NK-92 (cell line): ENCODE data around the gene CCDC121.
"Not testable (repeated sequence)": the region's sequence is repeated elsewhere in the genome, so short reads cannot be mapped to it uniquely, and the experiment has no call there.

ENCODE experiments used
- DNase-seq: peaks from one replicate; lab custom pipeline; 2025; ENCODE audit not compliant: unreplicated experiment; lab: John Stamatoyannopoulos, UW

Gene CCDC121

GRCh38 chr2:27636766-27637165 lies 8.0 kb upstream of the CCDC121 start:
- no peak for DNase-seq

DNA sequence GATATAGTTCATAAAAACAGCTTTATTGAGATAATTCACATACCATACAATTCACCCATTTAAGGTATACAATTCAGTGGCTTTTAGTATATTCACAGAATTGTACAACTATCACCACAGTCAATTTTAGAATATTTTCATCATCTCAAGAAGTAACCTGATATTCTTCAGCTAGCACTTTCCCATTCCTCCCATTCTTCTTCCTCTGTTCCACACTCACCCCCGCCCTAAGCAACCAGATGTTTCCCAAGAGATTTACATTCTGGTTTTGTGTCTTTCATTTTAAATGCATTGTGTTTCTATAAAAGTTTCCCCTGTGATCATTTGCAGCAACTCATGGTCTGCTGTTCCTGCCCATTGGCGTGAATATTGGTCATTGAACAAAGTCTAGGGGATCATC lies 5.5 kb upstream of the CCDC121 start:
- no peak for DNase-seq

- not testable (repeated sequence) for DNase-seq
Measured at GRCh38 chr2:27630257-27630656, 1.4 kb upstream of the CCDC121 start.

- DNase-seq = no peak
Measured at GRCh38 chr2:27627963-27628766, 647 bp downstream of the CCDC121 start.

- not testable (repeated sequence) for DNase-seq
Measured at GRCh38 chr2:27626921-27627320, 1.9 kb downstream of the CCDC121 start.

DNA sequence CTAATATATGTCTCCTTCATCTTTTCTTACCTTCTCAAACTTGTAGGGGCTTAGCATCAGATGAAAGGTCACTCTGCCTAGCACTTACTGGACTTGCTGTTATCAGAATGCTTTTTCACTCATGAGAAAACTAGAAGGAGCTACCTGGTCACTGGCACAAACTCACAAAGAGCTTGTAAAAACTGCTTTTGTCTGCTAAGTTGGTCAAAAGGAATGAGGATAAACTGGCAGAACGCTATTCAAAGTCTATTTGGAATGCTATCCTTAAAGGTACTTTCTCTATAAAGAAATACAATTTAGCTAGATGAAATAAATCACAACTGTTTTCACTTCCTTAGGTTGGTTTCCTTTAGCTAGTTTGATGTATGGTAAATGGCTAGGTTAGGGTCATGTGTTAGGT lies 2.5 kb downstream of the CCDC121 start:
- not testable (repeated sequence) for DNase-seq

GRCh38 chr2:27624943-27625342 lies 3.9 kb downstream of the CCDC121 start:
- DNase-seq = no peak

- no peak for DNase-seq
Measured at GRCh38 chr2:27622921-27623384, 5.9 kb downstream of the CCDC121 start.

DNA sequence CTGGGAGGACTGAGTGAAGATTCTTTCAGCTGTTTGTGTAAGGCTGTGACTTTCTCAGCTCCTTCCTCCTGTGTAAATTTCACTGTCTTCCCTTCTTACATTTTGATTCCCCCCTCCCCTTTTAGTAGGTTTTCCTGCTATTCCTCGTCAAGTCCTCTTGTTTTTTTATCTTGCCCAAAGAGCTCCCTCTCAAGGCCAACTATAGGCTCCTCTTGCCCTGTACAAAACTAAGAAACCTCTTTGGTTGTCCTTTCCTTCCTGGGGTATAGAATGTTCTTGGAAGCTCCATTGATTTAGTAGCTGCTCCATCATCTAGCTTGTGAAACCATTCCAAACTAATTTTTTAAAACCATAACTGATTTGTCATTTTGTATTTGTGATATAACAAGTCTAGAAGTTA lies 7.3 kb downstream of the CCDC121 start:
- no peak for DNase-seq

- DNase-seq = no peak
Measured at GRCh38 chr2:27615316-27615715, 13.5 kb downstream of the CCDC121 start.

DNA sequence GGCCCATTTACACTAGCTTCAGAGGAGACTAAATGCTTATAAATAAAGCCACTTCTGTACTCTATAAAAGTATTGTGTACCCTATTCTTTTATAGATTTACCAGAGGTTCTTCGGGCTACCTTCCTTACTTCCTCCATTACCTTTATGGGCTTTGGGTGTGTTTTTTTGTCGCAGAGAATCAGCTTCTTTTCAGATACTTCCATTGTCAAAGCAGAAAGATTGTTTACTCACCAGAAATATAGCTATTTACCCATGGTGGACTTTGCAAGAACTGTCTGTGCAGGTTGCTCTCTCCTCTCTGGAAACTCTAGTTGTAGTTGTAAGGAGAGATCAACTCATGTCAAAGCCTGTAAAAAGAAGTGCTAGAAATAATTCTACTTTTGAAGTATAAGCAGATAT lies 14.8 kb downstream of the CCDC121 start:
- DNase-seq = no peak

DNA sequence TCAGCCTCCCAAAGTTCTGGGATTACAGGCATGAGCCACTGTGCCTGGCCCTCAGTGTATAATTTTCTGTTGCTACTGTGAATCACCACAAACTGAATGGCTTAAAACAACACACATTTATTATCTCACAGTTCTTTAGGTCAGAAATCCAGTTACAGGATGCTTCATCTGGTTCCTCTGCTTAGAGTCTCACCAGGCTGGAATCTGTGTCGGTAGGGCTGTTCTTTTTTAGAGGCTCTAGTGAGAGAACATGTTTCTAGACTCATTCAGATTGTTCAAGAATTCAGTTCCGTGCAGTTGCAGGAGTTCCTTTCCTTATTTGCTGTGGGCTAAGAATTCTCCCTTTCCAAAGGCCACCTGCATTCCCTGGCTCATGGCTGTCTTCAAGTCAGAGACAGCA lies 22.2 kb downstream of the CCDC121 start:
- DNase-seq = no peak

DNA sequence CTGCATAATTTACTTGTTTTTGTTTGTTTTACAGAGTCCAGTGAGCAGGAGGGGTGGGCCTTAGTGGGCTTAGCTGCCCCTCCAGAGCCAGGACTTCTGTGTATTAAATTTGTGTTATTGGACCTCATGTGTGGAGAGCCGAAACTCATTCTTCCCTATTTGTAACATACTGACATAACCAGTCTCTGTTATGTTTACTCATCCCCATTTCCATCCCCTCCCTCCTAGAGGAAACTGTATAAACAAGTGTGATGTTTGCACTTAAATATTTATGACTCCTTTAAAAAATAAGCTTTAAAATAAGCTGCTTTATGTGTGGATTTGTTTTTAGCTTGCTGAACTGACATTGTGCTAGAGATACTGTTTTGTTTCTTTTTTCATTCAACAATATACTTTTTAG lies 32.2 kb downstream of the CCDC121 start:
- DNase-seq = no peak

DNA sequence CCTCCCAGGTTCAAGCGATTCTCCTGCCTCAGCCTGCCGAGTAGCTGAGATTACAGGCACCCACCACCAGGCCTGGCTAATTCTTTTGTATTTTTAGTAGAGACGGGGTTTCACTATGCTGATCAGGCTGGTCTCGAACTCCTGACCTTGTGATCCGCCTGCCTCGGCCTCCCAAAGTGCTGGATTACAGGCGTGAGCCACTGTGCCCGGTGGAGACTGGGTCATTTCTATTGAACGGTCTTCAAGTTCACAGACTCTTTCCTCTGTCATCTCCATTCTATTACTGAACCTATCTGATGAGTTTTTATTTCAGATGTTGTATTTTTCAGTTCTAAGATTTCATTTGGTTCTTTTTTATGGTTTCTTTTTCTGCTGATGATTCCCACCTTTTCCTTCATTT lies 33.4 kb downstream of the CCDC121 start:
- DNase-seq = not testable (repeated sequence)

GRCh38 chr2:27594020-27594703 lies 34.6 kb downstream of the CCDC121 start:
- not testable (repeated sequence) for DNase-seq

DNA sequence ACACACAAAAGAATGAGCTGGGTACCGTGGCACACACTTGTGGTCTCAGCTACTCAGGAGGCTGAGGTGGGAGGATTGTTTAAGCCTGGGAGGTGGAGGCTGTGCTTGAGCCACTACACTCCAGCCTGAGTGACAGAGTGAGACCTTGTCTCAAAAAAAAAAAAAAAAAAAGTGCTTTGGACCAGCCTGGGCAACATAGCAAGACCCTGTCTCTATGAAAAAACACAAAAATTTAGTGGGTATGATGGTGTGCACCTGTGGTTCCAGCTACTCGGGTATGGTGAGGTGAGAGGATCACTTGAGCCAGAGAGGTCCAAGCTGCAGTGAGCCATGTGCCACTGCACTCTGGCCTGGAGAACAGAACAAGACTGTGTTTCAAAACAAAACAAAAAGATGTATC lies 35.6 kb downstream of the CCDC121 start:
- no peak for DNase-seq

DNA sequence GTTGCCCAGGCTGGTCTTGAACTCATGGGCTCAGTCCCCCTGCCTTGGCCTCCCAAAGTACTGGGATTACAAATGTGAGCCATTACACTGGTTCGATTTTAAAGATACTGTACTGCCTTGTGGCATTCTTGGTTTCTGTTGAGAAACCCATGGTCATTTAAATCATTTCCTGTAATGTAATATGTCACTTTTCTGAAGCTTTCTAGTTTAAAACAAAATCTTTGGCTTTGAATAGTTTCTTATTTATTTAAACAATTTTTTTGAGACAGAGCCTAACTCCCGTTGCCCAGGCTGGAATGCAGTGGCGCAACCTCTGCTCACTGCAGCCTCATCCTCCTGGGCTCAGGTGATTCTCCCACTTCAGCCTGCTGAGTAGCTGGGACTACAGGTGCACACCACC lies 37.1 kb downstream of the CCDC121 start:
- no peak for DNase-seq

DNA sequence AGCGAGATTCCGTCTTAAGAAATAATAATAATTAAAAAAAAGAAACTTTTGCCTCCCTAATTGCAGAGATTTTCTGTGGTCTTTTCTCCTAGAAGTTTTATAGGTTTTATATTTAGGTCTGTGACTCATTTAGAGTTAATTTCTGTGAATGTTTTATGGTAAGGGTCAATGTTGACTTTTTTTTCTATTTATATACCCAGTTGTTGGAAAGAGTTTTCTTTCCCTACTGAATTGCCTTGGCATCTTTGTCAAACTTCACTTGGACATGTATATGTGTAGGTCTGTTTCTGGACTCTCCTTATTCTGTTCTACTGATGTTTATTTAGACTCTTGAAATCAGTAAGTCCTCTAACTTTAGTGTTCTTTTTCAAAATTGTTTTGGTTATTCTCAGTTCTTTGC lies 40.5 kb downstream of the CCDC121 start:
- DNase-seq = no peak

DNA sequence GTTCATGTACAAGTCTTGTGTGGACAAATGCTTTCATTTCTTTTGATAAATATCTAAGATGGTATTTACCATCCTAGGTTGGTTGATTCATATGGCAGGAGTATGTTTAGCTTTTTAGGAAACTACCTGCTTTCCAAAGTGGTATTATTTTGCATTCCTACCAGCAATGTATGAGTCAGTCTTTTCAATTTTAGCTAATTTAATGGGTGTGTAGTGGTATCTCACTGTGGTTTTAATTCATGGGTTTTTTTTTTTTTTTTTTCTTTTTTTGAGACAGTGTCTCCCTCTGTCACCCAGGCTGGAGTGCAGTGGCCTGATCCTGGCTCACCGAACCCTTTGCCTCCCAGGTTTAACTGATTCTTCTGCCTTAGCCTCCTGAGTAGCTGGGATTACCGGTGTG lies 41.8 kb downstream of the CCDC121 start:
- no peak for DNase-seq

- no peak for DNase-seq
Measured at GRCh38 chr2:27584597-27584996, 44.2 kb downstream of the CCDC121 start.

DNA sequence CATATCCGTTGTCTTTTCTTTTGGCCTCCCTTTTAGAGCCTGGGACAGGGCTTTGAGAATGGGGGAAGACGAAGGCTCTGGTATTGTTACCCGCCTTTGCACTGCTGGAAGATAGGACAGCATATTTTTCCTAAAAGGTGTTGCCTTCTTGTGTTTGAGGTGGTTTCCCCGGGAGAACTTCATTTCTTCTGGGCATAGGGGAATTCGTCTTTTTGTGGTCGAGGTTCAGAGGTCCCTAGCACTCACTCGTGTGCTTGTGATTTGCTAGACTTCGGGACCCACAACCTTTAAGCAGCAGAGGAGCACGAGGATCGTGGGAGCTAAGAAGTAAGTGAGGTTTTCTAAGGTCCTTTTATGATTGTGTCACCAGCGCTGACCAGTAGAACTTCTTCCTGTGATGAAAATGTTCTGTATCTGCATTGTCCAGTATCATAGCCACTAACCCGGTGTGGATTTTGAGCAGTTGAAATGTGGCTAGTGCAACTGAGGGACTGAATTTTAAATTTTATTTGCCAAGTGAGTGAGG lies 45.4 kb downstream of the CCDC121 start:
- no peak for DNase-seq

GRCh38 chr2:27582695-27583389 lies 46.0 kb downstream of the CCDC121 start, which contains the start of gene ZNF512:
Gene ZNF512, plus strand, starts transcription at chr2:27583042. Its CDS starts 71 bp downstream, at chr2:27583113.
- no peak for DNase-seq
